HEK293 (cell line): ENCODE data around the gene FOXO1.

ENCODE experiments used
- BCL11B ChIP-seq: fragments of 450-650 bp; formaldehyde crosslinking; IDR thresholded peaks from 2 replicates; pipeline ENCODE4 v1.5.1; 2016; ENCODE audit warnings: low read depth, missing biosample characterization, missing genetic modification characterization
- CTCF ChIP-seq: fragments of 450-650 bp; formaldehyde crosslinking; IDR thresholded peaks from 2 replicates; pipeline ENCODE4 v1.5.1; 2016; ENCODE audit warnings: missing biosample characterization, missing genetic modification characterization
- EGR2 ChIP-seq: fragments of 450-650 bp; formaldehyde crosslinking; IDR thresholded peaks from 2 replicates; pipeline ENCODE4 v1.5.1; 2016; ENCODE audit warnings: low read depth, missing biosample characterization, missing genetic modification characterization
- SCRT2 ChIP-seq: fragments of 450-650 bp; formaldehyde crosslinking; IDR thresholded peaks from 2 replicates; pipeline ENCODE4 v1.5.1; 2016; ENCODE audit warnings: missing biosample characterization, missing genetic modification characterization
- SP3 ChIP-seq: fragments of 450-650 bp; formaldehyde crosslinking; IDR thresholded peaks from 2 replicates; pipeline ENCODE4 v1.5.1; 2016; ENCODE audit warnings: missing biosample characterization, missing genetic modification characterization
- YY1 ChIP-seq: fragments of 450-650 bp; formaldehyde crosslinking; IDR thresholded peaks from 2 replicates; pipeline ENCODE4 v1.5.1; 2018; ENCODE audit warnings: missing biosample characterization, missing genetic modification characterization
- ZBTB21 ChIP-seq: fragments of 450-650 bp; formaldehyde crosslinking; IDR thresholded peaks from 2 replicates; pipeline ENCODE4 v1.5.1; 2017; ENCODE audit warnings: missing biosample characterization, missing genetic modification characterization
- ZNF23 ChIP-seq: fragments of 450-650 bp; formaldehyde crosslinking; IDR thresholded peaks from 2 replicates; pipeline ENCODE4 v1.5.1; 2016; ENCODE audit warnings: missing biosample characterization, missing genetic modification characterization, borderline replicate concordance
- ZNF558 ChIP-seq: fragments of 450-650 bp; formaldehyde crosslinking; IDR thresholded peaks from 2 replicates; pipeline ENCODE4 v1.5.1; 2016; ENCODE audit warnings: missing biosample characterization, missing genetic modification characterization
- ZNF571 ChIP-seq: fragments of 450-650 bp; formaldehyde crosslinking; IDR thresholded peaks from 2 replicates; pipeline ENCODE4 v1.5.0; 2017; ENCODE audit warnings: missing biosample characterization, missing genetic modification characterization

DNA sequence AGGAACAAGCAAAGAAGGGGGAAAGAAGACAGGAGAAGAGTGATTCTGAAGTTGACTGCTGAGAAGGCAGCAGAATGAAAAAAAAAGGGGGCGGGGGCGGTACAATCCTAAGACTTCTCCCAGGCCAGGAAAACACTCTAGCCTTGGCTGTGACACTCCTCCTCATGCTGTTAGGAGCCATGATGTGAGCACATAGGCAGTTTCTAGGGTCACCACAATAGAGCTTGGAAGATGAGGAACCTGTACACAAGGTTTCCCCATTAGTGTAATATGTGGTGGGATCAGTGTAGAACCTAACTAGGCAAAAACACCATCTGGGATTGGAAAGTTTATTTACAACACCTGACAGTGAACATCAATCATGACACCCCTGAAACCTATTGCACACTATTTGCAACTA lies 86.9 kb downstream of the FOXO1 start:
- TF ChIP-seq ZNF571 (tag by site-specific recombination), result no peak
- no peak for TF ChIP-seq BCL11B (tag by site-specific recombination)
- TF ChIP-seq SCRT2 (tag by site-specific recombination), result no peak
- no peak for TF ChIP-seq CTCF (tag by site-specific recombination)
- no peak for TF ChIP-seq ZBTB21 (tag by site-specific recombination)
- TF ChIP-seq SP3, result no peak
- no peak for TF ChIP-seq YY1
- no peak for TF ChIP-seq ZNF558
- no peak for TF ChIP-seq ZNF23 (tag by site-specific recombination)
- no peak for TF ChIP-seq EGR2 (tag by site-specific recombination)
